A673 (cell line): ENCODE data around the gene PRMT9. TPM values are rescaled to one million over a fixed set of nuclear protein-coding genes. Genes with fewer than 3 reads are reported as not detected.

Source experiments
- BruUV-seq: library from RNA; stranded (reverse); fragments of 400-500 nt; replicated peaks from 2 replicates; lab custom pipeline; 2021; lab: Mats Ljungman, UMichigan
- CTCF ChIA-PET: fragments of 300-600 bp; sonication (Branson Sonifier 250); formaldehyde crosslinking; loops from one replicate; lab custom pipeline; 2022; ENCODE audit warnings: antibody characterized with exemption; lab: Charles Lee
- POLR2A ChIA-PET: fragments of 300-600 bp; sonication (Branson Sonifier 250); formaldehyde crosslinking; loops from one replicate; lab custom pipeline; 2022; ENCODE audit warnings: antibody characterized with exemption; ENCODE audit not compliant: low non-redundant PET; lab: Charles Lee
- DNase-seq: peaks from one replicate; pipeline ENCODE4 v3.0.0-alpha.2; 2015; ENCODE audit warnings: low spot score
- H3K27ac ChIP-seq: fragments of 200-600 bp; sonication (generic); 2 replicates; pipeline ENCODE4 v1.5.1; 2016; ENCODE audit warnings: mixed run types, low read depth, mild to moderate bottlenecking, mixed read lengths, antibody characterized with exemption, low read length; ENCODE audit not compliant: poor library complexity, severe bottlenecking
- H3K27me3 ChIP-seq: fragments of 200-600 bp; sonication (generic); replicated peaks from 2 replicates; pipeline ENCODE4 v1.6.1; 2017; ENCODE audit warnings: mixed run types, low read depth, mild to moderate bottlenecking, mixed read lengths, antibody characterized with exemption, low read length; ENCODE audit not compliant: insufficient read depth, poor library complexity
- H3K36me3 ChIP-seq: fragments of 200-600 bp; sonication (generic); 2 replicates; pipeline ENCODE4 v1.6.1; 2016; ENCODE audit warnings: mixed run types, mild to moderate bottlenecking, mixed read lengths, antibody characterized with exemption, low read length; ENCODE audit not compliant: insufficient read depth, poor library complexity, severe bottlenecking
- H3K4me1 ChIP-seq: fragments of 200-600 bp; sonication (generic); 2 replicates; pipeline ENCODE4 v1.6.1; 2017; ENCODE audit warnings: mixed run types, mild to moderate bottlenecking, mixed read lengths, antibody characterized with exemption, low read length; ENCODE audit not compliant: insufficient read depth, poor library complexity, severe bottlenecking
- H3K4me3 ChIP-seq: fragments of 200-600 bp; sonication (generic); 2 replicates; pipeline ENCODE4 v1.5.1; 2016; ENCODE audit warnings: low read depth, mixed run types, mild to moderate bottlenecking, mixed read lengths, low read length; ENCODE audit not compliant: poor library complexity, severe bottlenecking
- H3K9me3 ChIP-seq: fragments of 200-600 bp; sonication (generic); 2 replicates; pipeline ENCODE4 v1.6.1; 2016; ENCODE audit warnings: mixed run types, low read depth, mild to moderate bottlenecking, mixed read lengths, antibody characterized with exemption, low read length; ENCODE audit not compliant: poor library complexity, severe bottlenecking
- CTCF ChIP-seq: fragments of 300-800, 200-600 bp; sonication (generic); conservative IDR thresholded peaks from 2 replicates; pipeline ENCODE4 v1.5.1; 2017; ENCODE audit warnings: low read depth, mild to moderate bottlenecking, antibody characterized with exemption, low read length, moderate library complexity, mixed read lengths
- EZH2 ChIP-seq: fragments of 200-600 bp; sonication (generic); IDR thresholded peaks from 2 replicates; pipeline ENCODE4 v1.6.1; 2017; ENCODE audit warnings: borderline replicate concordance, low read depth, mild to moderate bottlenecking, mixed read lengths, antibody characterized with exemption, low read length; ENCODE audit not compliant: poor library complexity, severe bottlenecking
- intact Hi-C: fragments of 100-400 bp; cut with micrococcal nuclease; formaldehyde crosslinking; loops from one replicate; pipeline ENCODE4 v1.10.0; 2022; ENCODE audit not compliant: unreplicated experiment
- total RNA-seq: library from RNA; stranded (reverse); gene quantifications from 2 replicates; pipeline ENCODE4 v1.2.3, GENCODE V29; 2021

PRMT9 gene
- total RNA-seq, 1 experiment from 2014 or later = 11.2 TPM

GRCh38 chr4:147616849-147617172 lies 67.2 kb downstream of the PRMT9 start:
- Histone ChIP-seq H3K4me1 (peaks cover 7% of the 10 kb centered on the region), H3K9me3 (no peaks in the 10 kb centered on the region), H3K27me3 (no peaks in the 10 kb centered on the region), H3K27ac (no peak overlapping the region), H3K4me3 (peak overlapping the region; percentile 87), H3K36me3 (no peaks in the 10 kb centered on the region)
- BruUV-seq = TSS peak; percentile 93
- POLR2A ChIA-PET = interaction anchor here (0.5 to 0.7 kb wide), 2 partner anchors 67 to 76 kb away, joined by 3 to 8 read pairs; partner anchors contain the start of gene PRMT9
- no peak for DNase-seq
- intact Hi-C loops = no loop called here
- CTCF ChIA-PET = interaction anchor here (1.9 kb wide), 1 partner anchor 250 kb away, joined by 9 read pairs; no protein-coding TSS in a partner anchor
- TF ChIP-seq CTCF = no peak
- no peak for TF ChIP-seq EZH2

DNA sequence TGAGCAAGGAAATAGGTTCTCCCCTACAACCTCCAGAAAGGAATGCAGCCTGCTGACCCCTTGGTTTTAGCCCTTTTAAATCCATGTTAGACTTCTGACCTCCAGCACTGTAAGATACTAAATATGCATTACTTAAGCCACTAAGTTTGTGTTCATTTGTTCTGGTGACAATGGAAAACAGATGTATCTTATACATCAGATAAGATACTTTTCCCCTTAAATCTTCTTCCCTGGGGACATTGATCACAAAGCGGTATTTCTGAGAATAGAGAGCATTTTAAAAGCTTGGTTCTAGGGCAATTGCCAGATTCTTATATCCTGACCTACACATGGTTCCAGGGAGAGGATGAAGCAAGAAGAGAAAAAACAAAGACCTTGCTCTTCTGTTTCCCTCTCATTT lies 73.3 kb downstream of the PRMT9 start:
- BruUV-seq = no TSS peak
- Histone ChIP-seq H3K9me3 (no peaks in the 10 kb centered on the region), H3K27ac (no peak overlapping the region), H3K27me3 (no peaks in the 10 kb centered on the region), H3K36me3 (no peaks in the 10 kb centered on the region), H3K4me1 (no peaks in the 10 kb centered on the region), H3K4me3 (no peak overlapping the region)
- DNase-seq = no peak
- TF ChIP-seq EZH2 (no peak), CTCF (no peak)
- POLR2A ChIA-PET = no interaction called here
- CTCF ChIA-PET = no interaction called here
- intact Hi-C loops = no loop called here

GRCh38 chr4:147607471-147607870 lies 76.5 kb downstream of the PRMT9 start:
- no TSS peak for BruUV-seq
- TF ChIP-seq CTCF = no peak
- TF ChIP-seq EZH2 = no peak
- Histone ChIP-seq H3K4me1 (no peaks in the 10 kb centered on the region), H3K36me3 (no peaks in the 10 kb centered on the region), H3K9me3 (no peaks in the 10 kb centered on the region), H3K27ac (no peak overlapping the region), H3K4me3 (no peak overlapping the region), H3K27me3 (no peaks in the 10 kb centered on the region)
- CTCF ChIA-PET = no interaction called here
- DNase-seq = no peak
- intact Hi-C loops = no loop called here
- POLR2A ChIA-PET = no interaction called here
